ENCODE data around the gene SESN3. TPM values are rescaled to one million over a fixed set of nuclear protein-coding genes. Genes with fewer than 3 reads are reported as not detected.

Gene SESN3
- polyA plus RNA-seq, 1 donor from 2014 or later: 11.1 TPM

DNA sequence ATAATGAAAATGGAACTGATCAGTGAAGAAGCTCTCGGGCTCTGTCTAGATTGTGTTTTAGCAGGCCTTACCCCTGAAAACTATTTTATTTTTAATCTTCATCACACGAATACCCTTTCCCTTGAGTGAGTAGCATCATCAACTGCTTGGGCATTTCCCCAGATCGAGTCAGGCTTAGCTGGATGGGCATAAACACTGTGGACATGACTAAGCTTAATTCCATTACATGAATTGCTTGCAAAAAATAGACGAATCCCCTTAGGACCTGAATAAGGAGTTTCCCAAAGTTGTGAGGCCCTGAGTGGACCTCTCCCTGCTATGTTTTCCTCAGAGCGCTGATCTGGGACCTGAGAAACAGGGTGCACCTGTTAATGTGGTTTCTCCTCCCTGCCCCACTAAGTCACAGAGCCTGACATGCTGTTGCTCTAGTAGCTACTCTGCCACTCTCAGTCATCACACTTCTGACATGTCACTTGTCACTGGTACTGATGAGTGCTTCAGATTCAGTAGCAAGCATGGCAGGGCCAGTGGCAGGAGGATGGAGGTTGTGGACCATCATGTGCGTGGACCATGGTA is 87.8 kb downstream of the SESN3 start:
- no peaks in the 10 kb centered on the region for H3K79me2 ChIP-seq (replicated peaks; ENCODE audit: insufficient read depth, low read length)
- H3K4me3 ChIP-seq (ENCODE audit: low read length): no peak overlapping the region
- no peaks in the 10 kb centered on the region for H3F3A ChIP-seq (ENCODE audit: insufficient read depth, low read length, poor library complexity, severe bottlenecking)
- no peak overlapping the region for H3K27ac ChIP-seq (ENCODE audit: low read length)
- no peaks in the 10 kb centered on the region for H3K36me3 ChIP-seq (ENCODE audit: insufficient read depth, low read length)
- H3K27me3 ChIP-seq (ENCODE audit: insufficient read depth, low read depth, low read length): no peaks in the 10 kb centered on the region
- no peak overlapping the region for H3K9ac ChIP-seq (ENCODE audit: low read length)
- H3K4me2 ChIP-seq (ENCODE audit: low read length): no peak overlapping the region
- TF ChIP-seq POLR2AphosphoS5 (IDR thresholded peaks at IDR 0.05) (no peak), EP300 (conservative IDR thresholded peaks at IDR 0.05; ENCODE audit: poor library complexity, severe bottlenecking) (no peak), CTCF (IDR thresholded peaks at IDR 0.05; ENCODE audit: poor library complexity, severe bottlenecking) (no peak), RAD21 (conservative IDR thresholded peaks at IDR 0.05) (no peak), SMC3 (conservative IDR thresholded peaks at IDR 0.05; ENCODE audit: poor library complexity) (no peak)
- TF ChIP-seq, protein P1, sequence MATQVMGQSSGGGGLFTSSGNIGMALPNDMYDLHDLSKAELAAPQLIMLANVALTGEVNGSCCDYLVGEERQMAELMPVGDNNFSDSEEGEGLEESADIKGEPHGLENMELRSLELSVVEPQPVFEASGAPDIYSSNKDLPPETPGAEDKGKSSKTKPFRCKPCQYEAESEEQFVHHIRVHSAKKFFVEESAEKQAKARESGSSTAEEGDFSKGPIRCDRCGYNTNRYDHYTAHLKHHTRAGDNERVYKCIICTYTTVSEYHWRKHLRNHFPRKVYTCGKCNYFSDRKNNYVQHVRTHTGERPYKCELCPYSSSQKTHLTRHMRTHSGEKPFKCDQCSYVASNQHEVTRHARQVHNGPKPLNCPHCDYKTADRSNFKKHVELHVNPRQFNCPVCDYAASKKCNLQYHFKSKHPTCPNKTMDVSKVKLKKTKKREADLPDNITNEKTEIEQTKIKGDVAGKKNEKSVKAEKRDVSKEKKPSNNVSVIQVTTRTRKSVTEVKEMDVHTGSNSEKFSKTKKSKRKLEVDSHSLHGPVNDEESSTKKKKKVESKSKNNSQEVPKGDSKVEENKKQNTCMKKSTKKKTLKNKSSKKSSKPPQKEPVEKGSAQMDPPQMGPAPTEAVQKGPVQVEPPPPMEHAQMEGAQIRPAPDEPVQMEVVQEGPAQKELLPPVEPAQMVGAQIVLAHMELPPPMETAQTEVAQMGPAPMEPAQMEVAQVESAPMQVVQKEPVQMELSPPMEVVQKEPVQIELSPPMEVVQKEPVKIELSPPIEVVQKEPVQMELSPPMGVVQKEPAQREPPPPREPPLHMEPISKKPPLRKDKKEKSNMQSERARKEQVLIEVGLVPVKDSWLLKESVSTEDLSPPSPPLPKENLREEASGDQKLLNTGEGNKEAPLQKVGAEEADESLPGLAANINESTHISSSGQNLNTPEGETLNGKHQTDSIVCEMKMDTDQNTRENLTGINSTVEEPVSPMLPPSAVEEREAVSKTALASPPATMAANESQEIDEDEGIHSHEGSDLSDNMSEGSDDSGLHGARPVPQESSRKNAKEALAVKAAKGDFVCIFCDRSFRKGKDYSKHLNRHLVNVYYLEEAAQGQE (IDR thresholded peaks at IDR 0.05; ENCODE audit: borderline replicate concordance): no peak
- no peaks in the 10 kb centered on the region for H3K9me3 ChIP-seq (ENCODE audit: low read length)
- H2AFZ ChIP-seq (ENCODE audit: low read depth, low read length): no peak overlapping the region
- no peaks in the 10 kb centered on the region for H3K9me2 ChIP-seq (ENCODE audit: insufficient read depth, low read length)
- H4K20me1 ChIP-seq (ENCODE audit: insufficient read depth): no peaks in the 10 kb centered on the region

- Histone ChIP-seq H3K9me2 (ENCODE audit: insufficient read depth, low read length) (no peaks in the 10 kb centered on the region), H3K9me3 (ENCODE audit: low read length) (no peaks in the 10 kb centered on the region), H3K4me3 (ENCODE audit: low read length) (no peak overlapping the region), H3K27me3 (ENCODE audit: insufficient read depth, low read depth, low read length) (no peaks in the 10 kb centered on the region), H3K36me3 (ENCODE audit: insufficient read depth, low read length) (no peaks in the 10 kb centered on the region), H3K4me2 (ENCODE audit: low read length) (no peak overlapping the region), H3F3A (ENCODE audit: insufficient read depth, low read length, poor library complexity, severe bottlenecking) (no peaks in the 10 kb centered on the region), H3K27ac (ENCODE audit: low read length) (no peak overlapping the region), H3K79me2 (replicated peaks; ENCODE audit: insufficient read depth, low read length) (no peaks in the 10 kb centered on the region), H3K9ac (ENCODE audit: low read length) (no peak overlapping the region), H4K20me1 (ENCODE audit: insufficient read depth) (no peaks in the 10 kb centered on the region), H2AFZ (ENCODE audit: low read depth, low read length) (no peak overlapping the region)
- TF ChIP-seq, protein P1 (IDR thresholded peaks at IDR 0.05; ENCODE audit: borderline replicate concordance): no peak
- TF ChIP-seq SMC3 (conservative IDR thresholded peaks at IDR 0.05; ENCODE audit: poor library complexity) (no peak), CTCF (IDR thresholded peaks at IDR 0.05; ENCODE audit: poor library complexity, severe bottlenecking) (no peak), MXI1 (conservative IDR thresholded peaks at IDR 0.05; ENCODE audit: poor library complexity, severe bottlenecking) (no peak), EZH2 (IDR thresholded peaks at IDR 0.05; ENCODE audit: borderline replicate concordance, insufficient read depth, low read length, poor library complexity, severe bottlenecking) (no peak), EP300 (conservative IDR thresholded peaks at IDR 0.05; ENCODE audit: poor library complexity, severe bottlenecking) (no peak), TAF1 (IDR thresholded peaks at IDR 0.05; ENCODE audit: low read depth) (no peak)
Measured at GRCh38 chr11:95142431-95142830, 88.6 kb downstream of the SESN3 start.
